H54 (cell line): ENCODE data around the gene HOXD13.

ENCODE experiments used
- DNase-seq: peaks from one replicate; pipeline ENCODE4 v3.0.0; 2011; ENCODE audit warnings: low spot score, mixed read lengths; ENCODE audit not compliant: insufficient read length
- FAIRE-seq: peaks from 3 replicates; lab custom pipeline; 2011; peaks lifted over from hg19 to GRCh38; lab: Jason Lieb, UNC
- POLR2A ChIP-seq: IDR thresholded peaks from 2 replicates; pipeline ENCODE4 v1.6.1; 2011; ENCODE audit warnings: low read depth, mild to moderate bottlenecking, low read length

Gene HOXD13

DNA sequence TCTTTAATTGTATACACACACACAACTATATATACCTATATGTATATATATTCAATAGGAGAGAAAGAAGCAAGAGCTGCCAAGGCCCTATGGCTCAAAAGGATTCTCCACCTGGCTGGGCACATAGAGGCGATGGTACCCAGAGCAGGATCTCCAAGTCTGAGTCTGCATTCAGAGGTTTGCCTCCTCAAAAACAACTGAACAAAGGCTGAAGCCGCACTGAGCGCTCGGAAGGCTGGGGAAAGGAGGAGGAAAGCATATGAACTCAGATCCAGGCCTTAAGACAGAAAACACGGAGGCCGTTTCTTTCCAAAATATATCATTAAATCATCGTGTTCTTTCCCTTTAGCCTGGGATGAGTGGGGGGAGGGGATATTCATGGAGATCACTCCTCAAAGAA is 10.7 kb downstream of the HOXD13 start:
- DNase-seq (no peak), FAIRE-seq (no peak)
- no peak for TF ChIP-seq POLR2A

- no peak for FAIRE-seq
- 0 out of 2 replicates have a peak, but pooled peaks have one; percentile 17 for TF ChIP-seq POLR2A
These were observed 11.3 kb downstream of the HOXD13 start for GRCh38 chr2:176103742-176104315.

DNA sequence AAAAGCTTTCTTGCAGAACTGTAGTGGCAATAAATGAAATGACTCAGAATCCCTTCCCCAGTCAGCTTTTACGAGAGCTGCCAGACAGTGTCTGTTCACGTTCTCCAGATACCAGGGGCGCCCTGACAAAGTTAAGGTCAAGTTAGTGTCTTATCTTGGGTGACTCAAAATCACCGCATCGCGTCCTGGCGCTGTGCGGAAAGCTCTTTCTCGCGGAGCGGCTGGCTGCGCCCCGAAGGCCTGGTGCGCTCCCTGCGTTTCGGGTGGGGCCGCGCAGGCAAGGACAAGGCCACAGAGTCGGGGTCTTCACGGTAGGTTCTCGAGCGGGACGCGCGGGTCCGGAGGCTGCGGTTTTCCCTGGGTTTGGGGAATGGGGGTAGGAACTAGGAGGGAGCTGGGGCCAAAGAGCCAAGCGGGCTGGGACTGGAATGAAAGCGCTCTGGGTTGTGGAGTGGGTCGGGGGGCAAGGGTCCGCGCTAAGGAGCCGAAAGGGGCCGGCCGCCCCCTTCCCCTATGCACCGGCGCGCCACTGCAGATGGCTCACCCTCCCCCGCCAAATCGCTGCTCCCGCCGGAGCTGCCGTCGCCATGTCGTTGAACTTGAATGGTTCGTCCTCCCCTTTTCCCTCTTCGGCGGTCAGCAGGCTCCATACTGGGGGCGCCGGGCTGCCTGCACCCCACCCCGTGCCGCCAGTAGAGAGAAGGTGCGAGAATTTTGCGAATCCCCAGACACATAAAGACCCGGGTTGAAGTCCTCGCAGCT is 12.0 kb downstream of the HOXD13 start:
- TF ChIP-seq POLR2A = peak; percentile 76
- FAIRE-seq (peak; percentile 52), DNase-seq (peak; percentile 92)

More at GRCh38 chr2:176103742-176104315, 11.3 kb downstream of the HOXD13 start:
- no peak for DNase-seq

DNA sequence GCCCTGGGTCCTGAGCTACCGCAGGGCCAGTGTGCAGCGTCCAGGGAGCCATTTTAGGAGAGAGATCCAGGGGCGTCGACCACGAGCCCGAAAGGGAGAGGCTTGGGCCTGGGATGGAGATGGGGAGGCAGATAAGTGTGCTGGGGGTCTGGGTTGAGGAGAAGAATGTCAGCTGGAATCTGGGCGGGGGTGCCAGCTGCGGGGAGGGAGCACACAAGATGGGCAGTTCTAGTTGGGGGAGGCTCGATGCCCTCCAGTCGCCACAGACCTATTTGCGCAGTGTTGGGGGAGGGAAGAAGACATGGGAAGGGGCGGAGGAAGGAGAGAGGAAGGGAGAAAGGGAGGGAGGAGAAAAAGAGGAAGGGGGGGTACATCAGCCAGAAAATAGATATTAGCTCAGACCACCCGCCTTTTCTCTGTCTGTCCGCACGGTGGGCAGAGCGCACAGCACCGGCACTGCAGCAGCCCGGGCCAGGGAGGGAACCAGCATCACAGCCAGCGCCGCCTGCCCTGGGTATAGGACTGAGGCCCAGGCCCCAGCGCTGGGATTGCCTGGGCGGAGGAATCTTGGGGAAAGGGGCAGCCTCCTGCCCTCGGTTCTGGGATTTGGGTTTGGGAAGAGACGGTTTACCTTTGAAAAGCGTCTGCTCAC is 12.7 kb downstream of the HOXD13 start:
- peak; percentile 59 for TF ChIP-seq POLR2A
- DNase-seq (peak; percentile 69), FAIRE-seq (no peak)

DNA sequence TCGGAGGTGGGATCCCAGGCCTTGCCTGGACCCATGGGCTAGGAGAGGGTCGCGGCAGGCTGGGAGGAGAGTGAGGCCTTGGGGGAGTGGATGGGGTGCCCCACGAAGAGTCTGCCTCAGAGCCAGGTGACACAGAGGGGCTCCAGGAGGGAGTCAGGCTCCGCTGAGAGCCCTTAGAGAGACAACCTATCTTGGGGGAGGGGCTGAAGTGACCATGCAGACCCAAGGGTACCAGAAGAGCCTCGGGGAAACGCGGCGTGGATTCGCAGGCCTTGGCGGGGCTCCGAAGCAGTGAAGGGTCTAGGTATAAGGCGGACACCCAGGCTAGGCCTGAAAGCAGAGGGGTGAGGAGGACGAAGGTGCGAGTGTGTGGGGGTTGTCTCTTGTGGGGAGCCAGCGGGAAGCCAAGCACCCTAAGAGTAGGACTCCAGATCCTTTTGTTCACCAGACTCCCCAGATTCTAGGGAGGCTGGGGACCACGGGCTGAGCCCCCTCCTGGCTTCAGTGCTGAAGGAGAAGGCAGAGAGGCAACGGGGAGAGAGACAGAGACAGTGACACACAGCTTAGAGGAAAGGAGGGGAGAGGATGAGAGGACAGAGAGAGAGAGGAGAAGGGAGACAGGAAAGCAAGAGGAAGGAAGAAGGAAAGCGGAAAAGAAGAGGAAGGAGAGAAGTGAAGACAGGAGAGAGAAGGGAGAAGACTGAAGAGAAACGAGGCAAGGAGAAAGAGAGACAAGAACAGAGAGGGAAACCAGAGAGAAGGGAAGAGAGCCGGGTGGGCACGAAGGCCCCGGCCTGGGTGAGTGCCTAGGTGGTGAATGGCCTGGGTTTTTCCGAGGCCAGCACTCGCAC is 13.4 kb downstream of the HOXD13 start:
- TF ChIP-seq POLR2A = no peak
- FAIRE-seq (no peak), DNase-seq (no peak)

DNA sequence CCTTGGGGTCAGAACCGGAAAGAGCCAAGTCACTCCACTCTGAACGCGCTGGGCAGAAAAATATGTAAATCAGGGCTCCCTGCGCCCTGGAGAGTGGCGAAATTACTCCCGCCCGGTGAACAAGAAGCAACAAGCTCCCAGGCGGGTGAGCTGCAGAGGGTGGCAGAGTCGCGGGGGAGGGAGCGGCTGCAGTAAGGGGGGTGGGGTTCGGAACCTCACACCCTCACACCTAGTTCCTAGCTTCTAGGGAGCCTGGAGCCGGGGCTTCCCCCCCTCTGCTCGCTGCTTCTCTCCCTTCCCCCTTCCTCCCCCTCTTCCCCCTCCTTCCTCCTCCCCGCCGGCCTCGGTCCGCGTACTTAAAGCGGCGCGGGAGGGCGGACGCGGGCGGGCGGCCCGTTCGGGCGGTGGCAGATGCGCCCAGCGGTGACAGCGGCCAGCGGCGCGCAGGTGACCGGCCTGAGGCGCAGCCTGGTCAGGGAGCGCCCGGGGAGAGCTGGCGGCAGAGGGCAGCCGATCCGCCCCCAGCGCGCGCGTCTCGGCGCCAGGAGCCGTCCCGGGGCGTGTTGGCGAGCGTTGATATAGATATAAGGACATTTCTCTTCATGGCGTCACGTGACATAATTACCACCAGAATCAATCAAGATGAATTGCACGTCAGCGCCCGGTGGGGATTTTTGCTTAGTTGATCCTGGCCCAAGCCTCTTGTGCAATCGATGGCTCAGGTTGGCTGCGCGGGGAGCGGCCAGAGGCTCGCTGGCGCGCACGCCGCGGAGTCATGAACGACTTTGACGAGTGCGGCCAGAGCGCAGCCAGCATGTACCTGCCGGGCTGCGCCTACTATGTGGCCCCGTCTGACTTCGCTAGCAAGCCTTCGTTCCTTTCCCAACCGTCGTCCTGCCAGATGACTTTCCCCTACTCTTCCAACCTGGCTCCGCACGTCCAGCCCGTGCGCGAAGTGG is 14.3 kb downstream of the HOXD13 start, which contains the start of gene HOXD11:
Gene HOXD11 (plus strand): TSS at position 700 of the 959 bp plus-strand sequence. CDS start 76 bp downstream, at position 776.
- TF ChIP-seq POLR2A = no peak
- DNase-seq (peak; percentile 90), FAIRE-seq (peak; percentile 30)

GRCh38 chr2:176107731-176108181 is 15.2 kb downstream of the HOXD13 start:
- no peak for TF ChIP-seq POLR2A
- DNase-seq = no peak
- no peak for FAIRE-seq

DNA sequence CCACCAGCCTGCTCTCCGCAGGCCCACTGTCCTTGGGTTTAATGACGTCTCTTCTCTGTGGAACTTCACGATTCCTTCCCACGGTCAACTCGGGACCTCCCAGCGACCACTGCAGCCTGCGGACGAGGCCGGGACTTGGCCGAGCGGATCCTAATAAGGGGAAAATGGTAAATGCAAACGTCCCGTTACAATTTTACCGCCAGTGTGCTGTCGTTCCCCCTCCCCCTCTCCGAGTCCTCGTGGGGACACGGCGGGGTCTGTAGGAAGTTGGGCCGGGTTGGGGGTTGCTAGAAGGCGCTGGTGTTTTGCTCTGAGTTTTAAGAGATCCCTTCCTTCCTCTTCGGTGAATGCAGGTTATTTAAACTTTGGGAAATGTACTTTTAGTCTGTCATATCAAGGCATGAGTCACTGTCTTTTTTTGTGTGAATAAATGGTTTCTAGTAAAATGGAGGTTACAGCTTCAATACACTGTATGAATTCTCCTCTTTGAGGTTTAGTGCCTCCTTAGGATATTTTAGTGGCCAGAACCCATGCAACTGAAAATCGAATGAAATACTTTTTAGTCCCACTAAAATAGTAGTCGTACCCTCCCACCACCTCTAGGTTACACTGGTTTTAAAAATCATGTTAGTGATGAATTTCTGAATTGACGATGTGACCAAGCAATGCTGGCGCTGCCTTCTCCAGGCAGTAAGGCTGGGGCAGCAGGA is 16.8 kb downstream of the HOXD13 start:
- FAIRE-seq (no peak), DNase-seq (no peak)
- TF ChIP-seq POLR2A = no peak

DNA sequence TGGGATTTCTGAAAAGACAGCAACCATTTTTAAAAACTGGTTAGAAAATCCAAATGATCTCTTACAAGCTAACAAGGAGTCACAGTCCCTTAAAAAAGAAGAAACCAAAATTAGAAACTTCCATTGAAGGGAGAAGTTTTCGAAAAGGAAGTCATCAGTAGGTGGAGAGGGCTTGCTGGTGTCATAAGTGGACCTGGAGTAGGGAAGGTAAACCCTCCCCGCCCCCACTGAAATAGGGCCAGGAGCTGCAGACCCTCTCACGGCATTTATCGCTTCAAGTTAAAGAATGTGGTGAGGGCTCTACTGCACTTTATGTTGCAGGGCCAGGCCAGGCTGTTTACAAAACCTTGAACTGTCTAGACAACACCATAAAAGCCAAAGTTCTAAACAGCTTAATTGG is 17.4 kb downstream of the HOXD13 start:
- no peak for TF ChIP-seq POLR2A
- FAIRE-seq (no peak), DNase-seq (no peak)

- TF ChIP-seq POLR2A = no peak
- no peak for FAIRE-seq
- no peak for DNase-seq
These were observed 18.1 kb downstream of the HOXD13 start for GRCh38 chr2:176110415-176111308.

- TF ChIP-seq POLR2A = no peak
- no peak for DNase-seq
- FAIRE-seq = no peak
These were observed 18.8 kb downstream of the HOXD13 start for GRCh38 chr2:176111309-176111663.
